GM12864 (cell line): Measurements from ENCODE around the gene NUDT11.

ENCODE experiments used
- DNase-seq: peaks from one replicate; pipeline ENCODE4 v3.0.0-alpha.2; 2011; ENCODE audit warnings: low read depth
- H3K4me3 ChIP-seq: 2 replicates; pipeline ENCODE4 v1.5.1; 2011; ENCODE audit warnings: mild to moderate bottlenecking, low read depth, low read length, control low read depth
- TF ChIP-seq, protein P1 (sequence below): IDR thresholded peaks from 2 replicates; pipeline ENCODE4 v1.5.1; 2011; ENCODE audit warnings: low read depth, mild to moderate bottlenecking, moderate library complexity, low read length, control low read depth, inconsistent platforms; ENCODE audit errors: missing control alignments

The NUDT11 gene

DNA sequence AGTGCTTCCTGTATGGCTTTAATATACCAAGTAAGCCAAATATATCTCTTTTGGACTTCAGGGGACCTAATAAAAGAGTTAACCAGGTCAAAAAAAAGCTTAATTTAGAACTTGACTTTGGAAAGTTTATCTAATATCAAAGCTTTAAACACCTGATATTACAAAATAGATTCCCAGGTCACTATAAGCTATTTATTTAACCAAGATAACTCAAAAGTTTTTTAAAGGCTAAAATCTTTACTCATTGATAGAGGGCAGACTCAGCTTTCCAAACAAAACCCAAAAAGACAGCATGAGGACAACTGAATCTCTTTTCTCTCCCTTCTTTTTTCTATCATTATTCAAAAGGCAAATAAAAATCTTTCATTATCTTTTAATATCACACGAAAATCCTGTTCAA lies 19.5 kb downstream of the NUDT11 start:
- no peak for DNase-seq
- no peak overlapping the region for H3K4me3 ChIP-seq
- TF ChIP-seq, protein P1, sequence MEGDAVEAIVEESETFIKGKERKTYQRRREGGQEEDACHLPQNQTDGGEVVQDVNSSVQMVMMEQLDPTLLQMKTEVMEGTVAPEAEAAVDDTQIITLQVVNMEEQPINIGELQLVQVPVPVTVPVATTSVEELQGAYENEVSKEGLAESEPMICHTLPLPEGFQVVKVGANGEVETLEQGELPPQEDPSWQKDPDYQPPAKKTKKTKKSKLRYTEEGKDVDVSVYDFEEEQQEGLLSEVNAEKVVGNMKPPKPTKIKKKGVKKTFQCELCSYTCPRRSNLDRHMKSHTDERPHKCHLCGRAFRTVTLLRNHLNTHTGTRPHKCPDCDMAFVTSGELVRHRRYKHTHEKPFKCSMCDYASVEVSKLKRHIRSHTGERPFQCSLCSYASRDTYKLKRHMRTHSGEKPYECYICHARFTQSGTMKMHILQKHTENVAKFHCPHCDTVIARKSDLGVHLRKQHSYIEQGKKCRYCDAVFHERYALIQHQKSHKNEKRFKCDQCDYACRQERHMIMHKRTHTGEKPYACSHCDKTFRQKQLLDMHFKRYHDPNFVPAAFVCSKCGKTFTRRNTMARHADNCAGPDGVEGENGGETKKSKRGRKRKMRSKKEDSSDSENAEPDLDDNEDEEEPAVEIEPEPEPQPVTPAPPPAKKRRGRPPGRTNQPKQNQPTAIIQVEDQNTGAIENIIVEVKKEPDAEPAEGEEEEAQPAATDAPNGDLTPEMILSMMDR = no peak

DNA sequence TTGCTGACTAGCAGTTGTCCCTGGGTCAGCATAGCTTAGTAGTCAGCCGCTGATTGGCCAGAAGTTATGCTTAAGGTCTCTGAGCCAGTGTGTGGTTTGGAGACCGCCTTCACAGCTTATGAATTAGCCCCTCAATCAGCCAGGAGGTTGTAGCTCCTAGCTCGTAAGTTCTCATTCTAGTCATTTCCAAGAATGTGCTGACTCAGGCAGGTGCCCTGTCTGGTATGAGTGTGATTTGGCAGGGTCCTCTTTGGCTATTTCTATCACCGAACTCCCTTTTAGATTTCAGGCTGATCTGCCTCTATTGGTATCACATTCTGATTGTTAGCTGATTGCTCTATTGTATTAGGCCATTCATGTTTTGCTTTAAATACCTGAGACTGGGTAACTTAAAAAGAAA lies 33.1 kb downstream of the NUDT11 start:
- TF ChIP-seq, protein P1 = no peak
- H3K4me3 ChIP-seq = no peak overlapping the region
- no peak for DNase-seq

DNA sequence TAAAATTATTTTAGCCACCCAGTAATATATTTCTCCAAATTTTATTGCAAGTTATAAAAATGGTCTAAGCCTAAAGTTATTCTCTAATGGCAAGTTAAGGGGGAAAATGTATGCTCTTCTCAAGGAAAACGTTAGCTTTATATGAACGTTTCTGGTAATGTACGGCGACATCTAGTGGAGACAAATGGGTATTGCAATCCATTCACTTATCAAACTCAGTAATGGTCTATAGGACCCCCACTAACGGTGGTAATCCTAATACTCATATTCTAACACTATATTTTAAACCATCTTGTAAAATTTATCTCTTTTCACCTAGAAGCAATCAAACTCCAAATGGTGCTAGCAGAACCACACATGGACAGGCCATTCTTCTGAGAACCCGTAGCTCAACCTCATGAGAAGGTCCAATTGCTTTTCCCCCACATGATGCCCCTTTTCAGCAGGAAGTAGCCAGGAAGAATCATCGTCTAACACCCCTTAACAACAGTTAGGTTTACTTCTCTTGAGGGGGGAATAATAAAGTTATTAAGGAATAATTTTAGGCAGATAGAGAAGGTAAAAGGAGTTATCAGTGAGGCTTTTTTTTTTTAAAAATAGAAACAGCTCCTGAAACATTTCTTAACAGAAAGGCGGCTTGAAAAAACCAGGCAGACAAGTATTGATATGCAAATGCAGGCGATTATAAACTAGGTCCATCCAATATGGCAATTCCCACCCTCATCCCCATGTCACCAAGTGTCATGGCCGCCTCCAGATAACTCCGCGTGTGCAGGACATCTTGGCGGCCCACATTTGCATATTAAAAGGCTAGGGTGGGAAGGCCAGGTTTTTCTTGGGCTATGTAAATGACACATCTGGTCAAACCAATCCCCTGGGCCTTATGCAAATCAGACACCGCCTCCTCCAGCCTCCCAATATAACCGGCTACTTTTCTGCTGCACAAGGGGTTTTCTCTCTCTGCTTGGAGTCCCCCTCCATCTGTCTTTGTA lies 35.0 kb downstream of the NUDT11 start:
- TF ChIP-seq, protein P1 = peak; percentile 62
- DNase-seq = peak; percentile 2
- no peak overlapping the region for H3K4me3 ChIP-seq

DNA sequence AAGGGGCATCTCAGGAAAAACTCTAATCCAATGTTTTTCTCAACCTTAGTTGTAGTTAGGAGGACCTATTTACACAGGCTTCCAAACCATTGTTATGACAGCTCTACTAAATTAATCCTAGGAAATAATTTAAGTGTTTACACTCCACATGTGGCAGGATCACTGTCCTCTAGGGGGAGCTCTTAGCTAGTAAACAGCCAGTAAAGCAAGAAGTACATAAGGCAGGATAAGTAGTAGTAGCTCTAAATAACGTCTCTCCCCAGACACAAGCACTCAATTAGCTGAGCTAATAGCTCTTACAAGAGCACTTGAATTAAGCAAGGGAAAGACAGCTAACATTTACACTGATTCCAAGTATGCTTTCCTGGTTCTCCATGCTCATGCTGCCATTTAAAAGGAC lies 37.3 kb downstream of the NUDT11 start:
- no peak overlapping the region for H3K4me3 ChIP-seq
- TF ChIP-seq, protein P1 = peak; percentile 48
- DNase-seq = peak; percentile 0

DNA sequence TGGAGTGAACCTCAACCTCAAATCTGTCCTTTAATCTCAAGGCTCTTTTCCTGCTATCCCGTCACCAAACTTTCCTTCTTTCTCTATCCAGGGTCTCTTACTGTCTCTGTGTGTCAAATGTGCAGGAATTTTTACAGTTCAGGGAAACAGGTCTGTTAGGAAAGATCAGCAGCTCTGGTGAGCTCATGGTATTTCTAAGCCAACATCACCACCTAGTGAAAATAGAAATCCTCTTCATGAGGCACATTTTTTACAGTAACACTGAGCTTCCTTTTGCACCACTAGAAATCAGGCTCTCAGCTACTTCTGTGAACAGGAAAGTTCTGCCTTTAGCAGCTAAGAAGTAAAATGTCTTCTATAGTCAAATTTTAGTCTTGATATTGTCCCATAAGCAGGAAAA lies 39.6 kb downstream of the NUDT11 start:
- H3K4me3 ChIP-seq = no peak overlapping the region
- DNase-seq = no peak
- TF ChIP-seq, protein P1 = no peak

DNA sequence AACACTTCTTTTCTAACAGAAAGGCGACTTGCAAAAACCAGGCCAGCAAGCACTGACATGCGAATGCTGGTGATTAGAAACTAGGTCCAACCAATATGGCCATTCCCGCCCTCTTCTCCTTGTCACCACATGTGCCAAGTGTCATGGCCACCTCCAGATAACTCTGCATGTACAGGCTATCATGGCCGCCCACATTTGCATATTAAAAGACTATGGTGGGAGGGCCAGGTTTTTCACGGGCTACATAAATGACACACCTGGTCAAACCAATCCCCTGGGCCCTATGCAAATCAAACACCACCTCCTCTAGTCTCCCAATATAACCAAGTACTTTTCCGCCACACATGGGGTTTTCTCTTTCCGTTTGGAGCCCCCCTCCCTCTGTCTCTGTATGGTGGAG lies 40.1 kb downstream of the NUDT11 start:
- DNase-seq = no peak
- H3K4me3 ChIP-seq = no peak overlapping the region
- TF ChIP-seq, protein P1 = no peak
